Ovary (tissue), 3 donors: ENCODE data around the gene RPS6KL1.

Experiments
- POLR2A ChIP-seq: fragments of 450-650 bp; IDR thresholded peaks from one replicate; pipeline ENCODE4 v1.6.1; 2017; ENCODE audit warnings: antibody characterized with exemption, mild to moderate bottlenecking, moderate library complexity
- TF ChIP-seq, protein P1 (sequence below), 3 donors: fragments of 450-650 bp in 2 of 3; fragments of 200-600 bp in 1 of 3; IDR thresholded peaks; one replicate each; pipeline versions ENCODE4 v1.5.1 to v1.8.0; 2016 to 2022; ENCODE audit warnings: antibody characterized with exemption in 3 of 3, mild to moderate bottlenecking in 1 of 3
- donor health status: DM: no; HTN: no; CAD: no.

GRCh38 chr14:74954232-74954946 is 31.3 kb upstream of the RPS6KL1 start:
- TF ChIP-seq POLR2A: no peak
- TF ChIP-seq, protein P1, sequence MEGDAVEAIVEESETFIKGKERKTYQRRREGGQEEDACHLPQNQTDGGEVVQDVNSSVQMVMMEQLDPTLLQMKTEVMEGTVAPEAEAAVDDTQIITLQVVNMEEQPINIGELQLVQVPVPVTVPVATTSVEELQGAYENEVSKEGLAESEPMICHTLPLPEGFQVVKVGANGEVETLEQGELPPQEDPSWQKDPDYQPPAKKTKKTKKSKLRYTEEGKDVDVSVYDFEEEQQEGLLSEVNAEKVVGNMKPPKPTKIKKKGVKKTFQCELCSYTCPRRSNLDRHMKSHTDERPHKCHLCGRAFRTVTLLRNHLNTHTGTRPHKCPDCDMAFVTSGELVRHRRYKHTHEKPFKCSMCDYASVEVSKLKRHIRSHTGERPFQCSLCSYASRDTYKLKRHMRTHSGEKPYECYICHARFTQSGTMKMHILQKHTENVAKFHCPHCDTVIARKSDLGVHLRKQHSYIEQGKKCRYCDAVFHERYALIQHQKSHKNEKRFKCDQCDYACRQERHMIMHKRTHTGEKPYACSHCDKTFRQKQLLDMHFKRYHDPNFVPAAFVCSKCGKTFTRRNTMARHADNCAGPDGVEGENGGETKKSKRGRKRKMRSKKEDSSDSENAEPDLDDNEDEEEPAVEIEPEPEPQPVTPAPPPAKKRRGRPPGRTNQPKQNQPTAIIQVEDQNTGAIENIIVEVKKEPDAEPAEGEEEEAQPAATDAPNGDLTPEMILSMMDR (IDR thresholded peaks at IDR 0.05): no peak
